GM10266 (cell line): ENCODE measurements around the gene VTCN1.

Source experiments
- DNase-seq: peaks from one replicate; pipeline ENCODE4 v3.0.0; 2012; ENCODE audit errors: extremely low spot score
- TF ChIP-seq, protein P1 (sequence below): IDR thresholded peaks from 2 replicates; pipeline ENCODE4 v1.5.1; 2012; ENCODE audit warnings: mild to moderate bottlenecking, low read depth; ENCODE audit not compliant: control insufficient read depth, insufficient read depth; ENCODE audit errors: missing control alignments

Gene VTCN1

DNA sequence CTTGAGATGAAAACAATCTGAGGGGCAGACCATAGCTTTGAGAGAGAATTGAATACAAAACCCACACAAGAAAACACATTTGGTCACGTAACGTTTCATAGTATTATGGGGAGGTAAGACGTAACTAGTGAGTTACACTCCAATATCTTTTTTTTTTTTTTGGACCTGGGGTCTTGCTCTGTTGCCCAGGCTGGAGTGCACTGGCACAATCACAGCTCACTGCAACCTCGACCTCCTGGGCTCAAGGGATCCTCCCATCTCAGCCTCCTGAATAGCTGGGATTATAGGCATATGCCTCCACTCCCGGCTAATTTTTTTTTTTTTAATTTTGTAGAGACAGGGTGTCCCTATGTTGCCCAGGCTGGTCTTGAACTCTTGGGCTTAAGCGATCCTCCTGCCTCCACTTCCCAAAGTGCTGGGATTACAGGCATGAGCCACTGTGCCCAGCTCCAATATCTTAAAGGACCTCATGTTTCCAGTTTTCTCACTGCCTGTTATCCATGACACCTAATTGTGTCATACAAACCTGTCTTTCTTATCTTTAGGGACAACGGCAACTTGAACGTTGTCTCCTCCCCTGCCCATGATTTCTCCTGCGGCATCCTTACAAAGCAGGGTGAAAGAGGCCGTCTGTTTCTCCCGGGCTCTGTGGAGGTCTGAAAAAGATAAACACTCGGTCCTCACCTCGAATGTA is 94.5 kb downstream of the VTCN1 start:
- TF ChIP-seq, protein P1, sequence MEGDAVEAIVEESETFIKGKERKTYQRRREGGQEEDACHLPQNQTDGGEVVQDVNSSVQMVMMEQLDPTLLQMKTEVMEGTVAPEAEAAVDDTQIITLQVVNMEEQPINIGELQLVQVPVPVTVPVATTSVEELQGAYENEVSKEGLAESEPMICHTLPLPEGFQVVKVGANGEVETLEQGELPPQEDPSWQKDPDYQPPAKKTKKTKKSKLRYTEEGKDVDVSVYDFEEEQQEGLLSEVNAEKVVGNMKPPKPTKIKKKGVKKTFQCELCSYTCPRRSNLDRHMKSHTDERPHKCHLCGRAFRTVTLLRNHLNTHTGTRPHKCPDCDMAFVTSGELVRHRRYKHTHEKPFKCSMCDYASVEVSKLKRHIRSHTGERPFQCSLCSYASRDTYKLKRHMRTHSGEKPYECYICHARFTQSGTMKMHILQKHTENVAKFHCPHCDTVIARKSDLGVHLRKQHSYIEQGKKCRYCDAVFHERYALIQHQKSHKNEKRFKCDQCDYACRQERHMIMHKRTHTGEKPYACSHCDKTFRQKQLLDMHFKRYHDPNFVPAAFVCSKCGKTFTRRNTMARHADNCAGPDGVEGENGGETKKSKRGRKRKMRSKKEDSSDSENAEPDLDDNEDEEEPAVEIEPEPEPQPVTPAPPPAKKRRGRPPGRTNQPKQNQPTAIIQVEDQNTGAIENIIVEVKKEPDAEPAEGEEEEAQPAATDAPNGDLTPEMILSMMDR, result no peak
- no peak for DNase-seq

DNA sequence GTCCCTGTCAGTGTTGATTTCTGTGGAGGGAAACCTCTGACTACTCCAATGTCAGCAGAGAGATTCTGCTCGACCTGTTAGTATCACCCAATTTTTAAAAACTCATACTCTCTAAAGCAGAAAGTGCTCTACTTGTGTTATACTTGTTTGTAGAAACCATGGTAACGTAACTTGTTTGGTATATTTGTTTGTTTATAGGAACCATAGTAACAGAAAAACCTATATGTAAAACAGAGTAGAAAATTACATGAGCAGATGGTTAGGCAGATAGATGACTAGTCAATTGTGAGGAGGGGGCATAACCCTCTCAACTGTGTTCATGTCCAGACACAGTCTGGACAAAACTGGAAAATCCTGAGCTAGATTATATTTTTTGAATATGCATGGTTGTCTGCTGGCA is 95.8 kb downstream of the VTCN1 start:
- no peak for DNase-seq
- TF ChIP-seq, protein P1, result no peak

DNA sequence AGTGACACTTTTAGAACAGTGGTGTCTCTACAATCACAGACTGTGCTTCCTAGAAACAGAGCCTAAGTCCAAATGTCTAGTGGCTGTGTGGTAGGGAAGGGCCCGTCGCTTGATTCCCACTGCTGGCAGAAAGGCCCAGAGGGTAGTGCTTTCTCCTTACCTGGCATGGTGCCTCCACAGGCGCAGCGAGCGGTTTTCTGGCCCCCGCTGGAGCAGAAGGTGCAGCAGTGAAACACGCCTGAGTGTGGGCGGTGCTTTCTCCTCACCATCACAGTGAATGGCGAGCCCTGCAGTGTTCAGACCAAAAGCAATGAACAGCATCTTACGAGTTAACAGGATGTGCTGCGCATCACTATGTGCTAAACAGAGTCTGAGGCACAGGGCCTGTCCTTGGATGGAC is 97.5 kb downstream of the VTCN1 start:
- TF ChIP-seq, protein P1, result no peak

DNA sequence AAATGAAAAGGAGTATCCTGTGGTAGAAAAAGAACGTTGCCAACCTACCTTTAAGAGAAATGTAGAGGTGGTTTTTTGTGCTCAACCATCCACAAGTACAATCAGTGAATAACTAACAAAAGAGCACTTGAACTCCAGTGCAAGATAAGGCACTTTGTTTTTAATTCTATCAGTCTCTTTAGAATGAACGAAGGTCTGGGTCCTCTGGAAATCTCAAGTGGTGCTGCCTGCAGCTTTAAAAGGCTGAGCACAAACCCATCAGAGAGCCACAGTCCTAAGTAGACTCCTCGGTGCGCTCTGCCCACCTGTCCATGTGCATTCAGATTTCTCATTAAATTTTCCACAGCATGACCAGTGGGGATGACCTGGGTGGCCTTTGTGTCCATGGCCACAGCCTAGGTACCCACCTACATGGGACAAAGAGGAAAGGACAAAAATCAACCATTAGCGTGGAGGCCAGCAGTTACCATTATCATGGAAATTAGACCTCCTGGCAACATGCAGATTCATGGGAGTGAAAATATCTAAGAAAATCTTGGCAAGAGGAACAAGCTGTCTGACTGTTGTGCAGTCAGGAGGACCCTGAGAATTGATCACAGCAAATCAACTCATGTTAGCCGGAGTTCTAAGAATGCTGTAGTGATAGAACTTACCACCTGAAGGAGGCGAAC is 98.5 kb downstream of the VTCN1 start:
- TF ChIP-seq, protein P1, result no peak
- DNase-seq, result no peak

More for the DNA sequence above, 97.5 kb downstream of the VTCN1 start:
- no peak for DNase-seq

DNA sequence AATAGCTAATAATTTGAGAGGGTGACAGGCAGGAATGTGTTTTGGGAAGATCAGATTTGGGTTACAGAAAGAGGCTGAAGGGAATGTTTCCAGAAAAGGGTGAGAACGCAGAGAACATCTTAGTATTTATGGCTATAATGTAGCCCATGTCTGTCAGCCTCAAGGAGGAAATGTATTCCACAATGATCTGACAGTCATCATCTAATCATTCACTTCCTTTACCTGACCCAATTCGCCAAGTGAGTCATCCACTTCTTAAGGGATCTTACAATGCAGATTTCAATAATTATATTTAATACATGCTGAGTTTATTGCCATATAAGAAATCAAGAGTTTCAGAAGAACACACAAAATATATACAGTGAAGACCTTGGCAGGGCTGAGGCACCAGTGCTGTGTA is 100.0 kb downstream of the VTCN1 start:
- no peak for DNase-seq
- TF ChIP-seq, protein P1, result no peak

DNA sequence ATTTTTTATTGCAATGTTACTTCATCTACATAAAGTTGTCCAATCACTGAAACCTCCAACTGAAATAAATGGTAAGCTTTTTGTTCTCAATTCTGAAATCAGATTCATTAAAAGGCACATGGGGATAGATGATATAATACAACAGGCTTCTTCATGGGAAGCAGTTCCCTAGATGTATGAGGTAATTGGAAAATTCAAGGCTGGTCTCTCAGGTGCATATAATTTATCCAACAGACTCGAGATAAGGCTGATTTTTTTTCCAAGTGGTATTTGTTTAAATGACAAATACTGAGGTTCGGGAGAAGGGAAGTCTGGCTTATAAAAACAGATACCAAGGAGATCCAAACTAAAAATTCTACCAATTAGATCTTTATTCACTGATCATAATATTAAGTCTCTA is 103.4 kb downstream of the VTCN1 start:
- DNase-seq, result no peak
- TF ChIP-seq, protein P1, result no peak

DNA sequence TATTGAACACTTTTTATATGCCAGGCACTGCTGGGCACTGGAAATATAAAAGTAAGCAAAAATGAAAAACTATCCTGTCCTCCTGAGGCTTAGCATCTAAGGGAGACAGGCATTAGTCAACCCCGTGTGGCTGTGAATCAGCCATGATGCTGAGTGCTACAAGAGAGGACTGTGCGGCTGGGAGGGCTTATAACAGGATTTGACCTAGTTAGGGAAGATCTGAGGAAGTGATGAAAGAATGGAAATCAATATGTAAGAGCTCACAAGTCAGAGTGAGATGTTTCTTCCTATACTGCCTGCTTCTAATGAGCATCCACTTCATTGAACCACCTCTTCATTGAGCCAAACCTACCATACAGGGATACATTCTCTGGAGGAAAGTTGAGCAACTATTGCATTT is 104.2 kb downstream of the VTCN1 start:
- TF ChIP-seq, protein P1, result no peak
- no peak for DNase-seq
